Measurements from ENCODE around the gene MTUS2.

MTUS2 gene

GRCh38 chr13:29105779-29106178 is 285.6 kb downstream of the MTUS2 start:
- Histone ChIP-seq H4K20me1 (ENCODE audit: low read depth, low read length) (no peaks in the 10 kb centered on the region), H3K9ac (ENCODE audit: low read length) (no peak overlapping the region), H3K9me3 (ENCODE audit: insufficient read depth, low read length) (no peaks in the 10 kb centered on the region), H3K79me2 (ENCODE audit: insufficient read depth, low read length) (no peaks in the 10 kb centered on the region), H3K4me3 (ENCODE audit: insufficient read depth, low read length, poor library complexity, severe bottlenecking) (no peak overlapping the region), H3K27me3 (ENCODE audit: low read length) (no peaks in the 10 kb centered on the region), H3K36me3 (ENCODE audit: low read length) (no peaks in the 10 kb centered on the region), H3K9me2 (replicated peaks; ENCODE audit: insufficient read depth, low read length) (no peaks in the 10 kb centered on the region), H3K4me2 (ENCODE audit: low read depth, low read length, poor library complexity, severe bottlenecking) (no peak overlapping the region), H3K27ac (ENCODE audit: low read depth, low read length) (no peak overlapping the region), H3F3A (ENCODE audit: insufficient read depth) (no peaks in the 10 kb centered on the region), H2AFZ (ENCODE audit: low read depth, low read length, severe bottlenecking) (no peak overlapping the region)
- TF ChIP-seq CTCF (IDR thresholded peaks at IDR 0.05; ENCODE audit: insufficient read depth, low read length, poor library complexity, severe bottlenecking) = no peak
- TF ChIP-seq EZH2phosphoT487 (conservative IDR thresholded peaks at IDR 0.05; ENCODE audit: low read length) = no peak

- H3K79me2 ChIP-seq (ENCODE audit: insufficient read depth, low read length) = no peaks in the 10 kb centered on the region
Observed at GRCh38 chr13:29106651-29107050, 286.5 kb downstream of the MTUS2 start.

GRCh38 chr13:29108068-29108786 is 288.1 kb downstream of the MTUS2 start:
- no peak for TF ChIP-seq CTCF (IDR thresholded peaks at IDR 0.05; ENCODE audit: insufficient read depth, low read length, poor library complexity, severe bottlenecking)
- no peak for TF ChIP-seq EZH2phosphoT487 (conservative IDR thresholded peaks at IDR 0.05; ENCODE audit: low read length)
- no peak overlapping the region for H3K27ac ChIP-seq (ENCODE audit: low read depth, low read length)
- no peak overlapping the region for H3K4me3 ChIP-seq (ENCODE audit: insufficient read depth, low read length, poor library complexity, severe bottlenecking)
- no peaks in the 10 kb centered on the region for H3K36me3 ChIP-seq (ENCODE audit: low read length)
- no peaks in the 10 kb centered on the region for H3K27me3 ChIP-seq (ENCODE audit: low read length)
- no peak overlapping the region for H3K9ac ChIP-seq (ENCODE audit: low read length)
- no peaks in the 10 kb centered on the region for H3F3A ChIP-seq (ENCODE audit: insufficient read depth)
- no peak overlapping the region for H3K4me2 ChIP-seq (ENCODE audit: low read depth, low read length, poor library complexity, severe bottlenecking)
- H3K9me2 ChIP-seq (replicated peaks; ENCODE audit: insufficient read depth, low read length) = no peaks in the 10 kb centered on the region
- H3K9me3 ChIP-seq (ENCODE audit: insufficient read depth, low read length) = no peaks in the 10 kb centered on the region
- no peaks in the 10 kb centered on the region for H4K20me1 ChIP-seq (ENCODE audit: low read depth, low read length)
- H2AFZ ChIP-seq (ENCODE audit: low read depth, low read length, severe bottlenecking) = no peak overlapping the region
- H3K79me2 ChIP-seq (ENCODE audit: insufficient read depth, low read length) = no peaks in the 10 kb centered on the region

More at GRCh38 chr13:29106651-29107050, 286.5 kb downstream of the MTUS2 start:
- no peak overlapping the region for H3K4me2 ChIP-seq (ENCODE audit: low read depth, low read length, poor library complexity, severe bottlenecking)
- H3K9me3 ChIP-seq (ENCODE audit: insufficient read depth, low read length) = no peaks in the 10 kb centered on the region
- H4K20me1 ChIP-seq (ENCODE audit: low read depth, low read length) = no peaks in the 10 kb centered on the region
- H3K27me3 ChIP-seq (ENCODE audit: low read length) = no peaks in the 10 kb centered on the region
- no peak overlapping the region for H2AFZ ChIP-seq (ENCODE audit: low read depth, low read length, severe bottlenecking)
- no peak overlapping the region for H3K27ac ChIP-seq (ENCODE audit: low read depth, low read length)
- H3K9ac ChIP-seq (ENCODE audit: low read length) = no peak overlapping the region
- no peaks in the 10 kb centered on the region for H3K9me2 ChIP-seq (replicated peaks; ENCODE audit: insufficient read depth, low read length)
- no peak overlapping the region for H3K4me3 ChIP-seq (ENCODE audit: insufficient read depth, low read length, poor library complexity, severe bottlenecking)
- H3K36me3 ChIP-seq (ENCODE audit: low read length) = no peaks in the 10 kb centered on the region
- TF ChIP-seq CTCF (IDR thresholded peaks at IDR 0.05; ENCODE audit: insufficient read depth, low read length, poor library complexity, severe bottlenecking) (no peak), EZH2phosphoT487 (conservative IDR thresholded peaks at IDR 0.05; ENCODE audit: low read length) (no peak)
- no peaks in the 10 kb centered on the region for H3F3A ChIP-seq (ENCODE audit: insufficient read depth)

Data from SU-DHL-6 (cell line).